Stimulated activated CD4-positive, alpha-beta T cell treated with anti-CD3 and anti-CD28 coated beads, Interleukin-4, amount 100 ng/mL, for 48 hours (primary cell): ENCODE data around the gene ANKRD61.
"Not testable (repeated sequence)": the region's sequence is repeated elsewhere in the genome, so short reads cannot be mapped to it uniquely, and the experiment has no call there.

ENCODE experiments used
- DNase-seq, 2 donors: peaks; one replicate each; pipeline ENCODE4 v3.0.0-alpha.2; 2020; ENCODE audit warnings: low read depth in 2 of 2

ANKRD61 gene

DNA sequence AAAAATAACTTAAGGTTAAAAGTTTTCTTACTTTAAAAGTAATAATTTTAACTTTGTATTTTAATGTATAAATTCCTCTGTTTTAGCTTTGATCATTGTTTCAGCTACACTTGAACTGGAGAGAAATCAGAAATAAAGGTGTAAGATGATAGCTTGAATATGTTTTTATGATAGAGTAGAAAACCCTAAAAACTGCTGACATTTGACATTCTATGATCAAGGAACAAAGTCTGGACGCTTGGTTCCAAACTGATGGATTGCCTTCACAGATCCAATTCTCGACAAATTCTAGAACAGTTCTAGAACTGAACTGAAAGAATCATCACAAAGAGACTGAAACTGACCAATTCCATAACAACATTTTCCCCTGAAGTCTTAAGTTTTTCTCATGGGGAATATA, at the start of gene ANKRD61:
TSS of gene ANKRD61 (plus strand) at position 389 of the 400 bp plus-strand sequence. CDS start at position 389, 0 bp downstream.
- no peak for DNase-seq

DNA sequence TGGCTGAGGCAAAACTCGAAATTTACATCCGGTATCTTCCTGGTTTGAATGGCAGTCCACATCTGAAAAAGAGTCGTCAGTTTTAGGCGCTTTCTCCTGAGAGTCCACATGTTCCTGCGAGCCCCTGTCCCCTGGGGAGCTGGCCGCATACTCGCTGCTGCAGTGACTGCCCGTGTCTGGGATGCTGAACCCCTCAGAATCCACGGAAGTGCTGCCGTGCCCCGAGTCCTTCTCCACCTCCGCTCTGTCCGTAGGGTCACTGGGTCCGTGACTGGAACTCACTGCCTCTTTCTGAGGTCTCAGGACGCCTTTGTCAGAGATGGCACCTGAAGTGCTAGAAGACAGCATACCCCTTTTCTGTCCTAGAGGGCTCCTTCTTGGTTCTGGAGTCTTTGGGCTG, 44.1 kb upstream of the ANKRD61 start:
- not testable (repeated sequence) for DNase-seq

DNA sequence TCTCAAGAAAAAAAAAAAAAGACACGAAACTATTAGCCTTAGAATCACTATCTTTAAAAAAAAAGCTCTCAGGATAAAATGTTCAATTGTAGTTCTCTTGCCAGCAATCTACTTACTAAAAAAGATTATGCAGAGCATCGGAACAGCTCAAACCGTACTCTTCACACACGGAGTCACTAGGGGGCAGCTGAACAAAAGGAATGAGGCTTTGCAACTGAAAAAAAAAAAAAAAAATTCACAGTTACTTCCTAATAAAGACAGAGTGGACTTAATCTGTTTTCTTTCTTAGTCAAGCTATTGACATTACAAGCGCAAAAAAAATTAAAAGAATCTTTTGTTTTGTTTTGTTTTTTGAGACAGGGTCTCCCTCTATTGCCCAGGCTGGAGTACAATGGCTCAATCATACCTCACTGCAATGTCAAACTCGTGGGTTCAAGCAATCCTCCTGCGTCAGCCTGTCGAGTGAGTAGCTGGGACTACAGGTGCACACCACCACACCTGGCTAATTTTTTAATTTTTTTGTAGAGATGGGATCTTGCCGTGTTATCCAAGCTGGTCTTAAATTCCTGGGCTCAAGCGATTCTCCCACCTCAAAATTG, 33.9 kb upstream of the ANKRD61 start:
- no peak for DNase-seq

DNA sequence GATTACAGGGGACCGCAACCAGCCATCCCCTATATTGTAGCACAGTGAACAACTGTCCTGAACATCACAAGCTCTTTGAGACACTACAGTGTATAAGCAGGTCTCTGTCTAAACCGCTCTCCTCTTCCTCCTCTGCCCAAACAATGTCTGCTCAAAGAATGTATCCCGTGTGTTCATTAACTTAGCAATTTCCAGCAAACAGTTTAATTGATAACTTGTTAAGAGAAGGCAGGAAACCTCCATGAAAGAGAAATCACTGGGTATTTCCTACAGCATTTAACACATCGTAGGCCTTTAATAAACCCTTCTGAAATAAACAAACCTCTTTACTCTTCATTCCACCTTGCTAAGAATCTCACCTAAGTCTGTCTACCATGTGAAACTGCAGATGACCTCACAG, 23.8 kb upstream of the ANKRD61 start:
- no peak for DNase-seq

DNA sequence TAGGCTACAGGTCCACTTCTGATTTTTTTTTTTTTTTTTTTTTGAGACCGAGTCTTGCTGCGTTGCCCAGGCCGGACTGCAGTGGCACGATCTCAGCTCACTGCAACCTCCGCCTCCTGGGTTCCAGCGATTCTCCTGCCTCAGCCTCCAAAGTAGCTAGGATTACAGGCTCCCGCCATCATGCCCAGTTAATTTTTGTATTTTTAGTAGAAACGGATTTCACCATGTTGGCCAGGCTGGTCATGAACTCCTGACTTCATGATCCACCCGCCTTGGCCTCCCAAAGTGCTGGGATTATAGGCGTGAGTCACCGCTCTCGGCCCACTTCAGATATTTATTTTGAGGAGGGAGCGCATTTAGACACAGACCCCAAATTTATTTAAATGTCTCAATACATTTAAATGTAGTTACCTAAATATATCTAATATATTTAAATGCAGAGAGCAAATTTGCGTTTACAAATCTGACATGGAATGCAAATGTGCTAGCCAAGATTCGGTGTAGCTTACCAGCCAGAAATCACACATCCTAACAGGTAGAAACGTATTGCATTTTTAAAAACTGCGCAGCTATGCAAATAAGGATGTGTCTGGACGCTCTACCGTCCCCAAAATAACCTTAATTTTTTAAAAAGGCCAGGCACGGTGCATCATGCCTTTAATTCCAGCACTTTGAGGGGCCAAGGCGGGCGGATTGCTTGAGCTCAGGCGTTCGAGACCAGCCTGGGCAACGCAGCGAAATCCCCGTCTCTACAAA, 23.2 kb upstream of the ANKRD61 start:
- DNase-seq = not testable (repeated sequence)

DNA sequence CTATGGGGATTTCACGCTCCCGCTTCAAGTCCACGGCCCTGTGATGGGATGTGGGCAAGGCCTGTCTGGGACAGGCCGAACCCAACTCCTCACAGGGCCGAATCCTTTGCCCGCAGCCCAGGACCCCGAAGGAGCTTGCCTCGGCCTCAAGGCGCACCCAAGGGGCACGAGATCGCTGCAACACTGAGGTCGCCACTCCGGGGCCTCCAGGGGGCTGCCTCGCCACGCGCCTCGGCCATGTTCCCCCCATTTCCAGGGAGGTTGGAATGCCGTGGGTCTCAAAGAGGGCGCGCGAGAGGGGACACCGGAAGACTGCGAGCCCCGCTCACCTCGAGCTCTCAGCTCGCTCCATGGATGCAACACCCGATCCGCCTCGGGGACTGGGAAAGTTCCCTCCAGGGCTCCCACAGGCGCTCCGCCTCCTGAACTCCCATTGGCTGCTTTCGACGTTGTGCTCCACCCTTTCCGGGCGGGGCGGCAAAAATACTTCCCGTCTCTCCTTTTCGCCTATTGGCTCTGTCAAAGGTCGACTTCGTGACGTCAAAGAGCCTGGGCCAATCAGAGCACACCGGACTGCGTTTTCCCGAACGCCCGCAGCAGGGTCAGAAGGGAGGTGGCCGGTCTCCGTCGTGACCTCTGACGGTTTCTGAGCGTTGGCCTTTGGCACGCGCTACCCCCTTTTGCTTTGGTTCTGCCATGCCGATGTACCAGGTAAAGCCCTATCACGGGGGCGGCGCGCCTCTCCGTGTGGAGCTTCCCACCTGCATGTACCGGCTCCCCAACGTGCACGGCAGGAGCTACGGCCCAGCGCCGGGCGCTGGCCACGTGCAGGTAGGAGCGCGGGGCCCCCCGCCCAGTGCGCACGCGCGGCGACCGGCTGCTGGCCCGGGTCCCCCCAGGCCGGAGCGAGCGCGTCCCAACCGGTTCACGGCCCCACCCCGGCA, 22.2 kb upstream of the ANKRD61 start, which contains the start of the genes AIMP2 and PMS2:
TSS of gene AIMP2 (plus strand) at position 605 of the 944 bp plus-strand sequence. CDS start at position 697, 92 bp downstream.
TSS of gene PMS2 (minus strand) at position 382 of the 944 bp plus-strand sequence. CDS start at position 352, 30 bp downstream.
- DNase-seq = peak; percentile 93 to 97

DNA sequence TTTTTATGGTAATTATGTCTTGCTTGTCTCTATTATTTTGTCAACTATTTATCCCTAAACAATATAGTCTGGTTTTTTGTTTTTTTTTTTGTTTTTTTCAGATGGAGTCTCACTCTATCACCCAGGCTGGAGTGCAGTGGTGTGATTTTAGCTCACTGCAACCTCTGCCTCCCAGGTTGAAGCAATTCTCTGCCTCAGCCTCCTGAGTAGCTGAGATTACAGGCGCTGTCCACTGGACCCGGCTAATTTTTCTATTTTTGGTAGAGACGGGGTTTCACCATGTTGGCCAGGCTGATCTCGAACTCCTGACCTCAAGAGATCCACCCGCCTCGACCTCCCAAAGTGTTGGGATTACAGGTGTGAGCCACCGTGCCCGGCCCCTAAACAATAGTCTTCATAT, 20.8 kb upstream of the ANKRD61 start:
- DNase-seq = not testable (repeated sequence)

DNA sequence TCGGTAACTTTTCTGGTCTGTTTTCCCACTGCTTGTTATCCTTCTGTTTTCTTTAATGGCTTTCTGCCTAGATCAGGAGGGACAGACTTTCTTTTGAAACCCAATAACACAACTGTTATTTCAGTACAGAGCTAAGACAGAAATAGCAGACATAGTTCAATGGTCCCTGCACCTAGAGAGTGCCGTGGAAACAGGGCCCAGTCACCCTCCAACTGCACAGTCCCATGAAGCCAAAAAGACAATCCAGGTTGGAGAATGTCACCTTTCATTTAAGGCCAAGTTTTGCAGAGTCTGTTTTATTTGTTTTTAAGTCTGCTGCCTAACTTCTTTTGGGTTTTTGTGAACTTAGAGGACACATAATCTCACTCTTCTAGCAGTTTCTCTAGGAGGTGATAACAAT, 19.6 kb upstream of the ANKRD61 start:
- DNase-seq = no peak

DNA sequence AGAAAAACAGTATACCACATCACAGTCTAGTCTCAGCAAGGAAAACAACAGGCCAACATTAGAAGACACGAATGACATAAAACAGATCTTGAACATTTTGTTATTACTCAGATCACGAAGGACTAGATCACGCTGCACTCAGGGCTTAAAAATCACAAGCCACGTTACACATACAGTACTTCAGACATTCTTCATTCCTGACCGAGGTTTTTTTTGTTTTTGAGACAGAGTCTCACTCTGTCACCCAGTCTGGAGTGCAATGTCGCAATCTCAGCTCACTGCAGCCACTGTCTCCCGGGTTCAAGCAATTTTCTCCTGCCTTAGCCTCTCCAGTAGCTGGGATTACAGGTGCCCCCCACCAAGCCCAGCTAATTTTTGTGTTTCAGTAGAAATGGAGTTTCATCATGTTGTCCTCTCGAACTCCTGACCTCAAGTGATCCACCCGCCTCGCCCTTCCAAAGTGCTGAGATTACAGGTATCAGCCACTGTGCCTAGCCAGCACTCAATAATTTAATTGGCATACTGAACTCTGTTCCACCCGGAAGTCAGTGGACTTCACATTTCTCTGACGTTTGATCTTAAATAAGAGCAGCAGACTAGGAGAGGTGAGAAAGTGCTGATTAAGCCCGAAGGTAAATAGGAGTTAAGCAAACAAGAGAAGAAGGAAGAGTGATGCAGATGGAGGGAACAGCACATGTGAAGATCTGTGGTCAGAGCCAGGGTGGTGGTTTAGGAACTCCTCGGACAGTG, 18.6 kb upstream of the ANKRD61 start:
- DNase-seq = no peak

DNA sequence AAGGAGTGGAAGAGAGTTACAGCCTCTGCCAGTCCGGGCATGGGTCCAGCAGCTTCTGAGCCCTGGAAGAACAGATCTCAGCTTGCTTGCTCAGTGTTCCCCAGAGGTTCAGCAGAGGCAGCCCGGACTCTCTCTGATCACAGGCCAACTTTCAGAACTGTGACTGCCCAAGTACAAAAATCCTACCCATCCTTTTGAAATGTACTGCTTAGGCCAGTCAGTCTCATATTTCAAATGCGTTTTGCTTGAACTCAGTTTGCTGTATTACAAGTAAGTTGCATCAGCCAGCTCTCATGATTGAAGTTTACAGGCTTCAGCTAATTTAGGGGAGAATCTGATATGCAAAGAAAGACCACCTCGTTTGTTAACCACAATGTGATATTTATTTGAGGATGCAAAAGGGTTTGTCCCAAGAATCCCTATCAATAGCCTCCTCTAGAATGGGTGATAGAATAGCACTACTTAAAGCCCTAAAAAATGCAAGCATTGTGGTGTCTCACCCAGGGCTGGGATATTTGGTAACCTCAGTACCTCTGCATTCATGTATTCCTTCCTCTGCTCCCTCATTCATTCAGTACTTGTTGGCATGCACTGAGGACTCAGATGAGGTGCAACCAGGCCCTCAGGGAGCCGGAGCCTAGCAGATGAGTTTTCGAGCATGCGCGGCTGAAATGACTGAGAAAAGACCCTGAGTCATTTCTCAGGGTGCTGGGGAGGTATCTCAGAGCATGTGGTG, 15.1 kb upstream of the ANKRD61 start:
- no peak for DNase-seq

DNA sequence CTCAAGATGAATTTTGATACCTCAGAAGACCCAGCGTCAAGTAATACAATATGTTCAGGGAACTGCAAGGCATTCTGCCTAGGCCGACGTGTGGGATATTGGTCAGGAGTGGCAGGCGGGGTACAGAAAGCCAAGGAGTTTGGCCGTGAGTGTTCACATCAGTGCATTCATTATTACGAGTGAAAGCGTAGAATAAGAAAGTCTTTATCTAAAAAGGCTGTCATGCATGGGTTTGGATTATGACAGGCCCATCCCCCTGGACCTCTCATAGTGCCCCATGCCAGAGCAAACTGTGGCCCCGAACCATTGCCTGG, 14.6 kb upstream of the ANKRD61 start:
- no peak for DNase-seq

DNA sequence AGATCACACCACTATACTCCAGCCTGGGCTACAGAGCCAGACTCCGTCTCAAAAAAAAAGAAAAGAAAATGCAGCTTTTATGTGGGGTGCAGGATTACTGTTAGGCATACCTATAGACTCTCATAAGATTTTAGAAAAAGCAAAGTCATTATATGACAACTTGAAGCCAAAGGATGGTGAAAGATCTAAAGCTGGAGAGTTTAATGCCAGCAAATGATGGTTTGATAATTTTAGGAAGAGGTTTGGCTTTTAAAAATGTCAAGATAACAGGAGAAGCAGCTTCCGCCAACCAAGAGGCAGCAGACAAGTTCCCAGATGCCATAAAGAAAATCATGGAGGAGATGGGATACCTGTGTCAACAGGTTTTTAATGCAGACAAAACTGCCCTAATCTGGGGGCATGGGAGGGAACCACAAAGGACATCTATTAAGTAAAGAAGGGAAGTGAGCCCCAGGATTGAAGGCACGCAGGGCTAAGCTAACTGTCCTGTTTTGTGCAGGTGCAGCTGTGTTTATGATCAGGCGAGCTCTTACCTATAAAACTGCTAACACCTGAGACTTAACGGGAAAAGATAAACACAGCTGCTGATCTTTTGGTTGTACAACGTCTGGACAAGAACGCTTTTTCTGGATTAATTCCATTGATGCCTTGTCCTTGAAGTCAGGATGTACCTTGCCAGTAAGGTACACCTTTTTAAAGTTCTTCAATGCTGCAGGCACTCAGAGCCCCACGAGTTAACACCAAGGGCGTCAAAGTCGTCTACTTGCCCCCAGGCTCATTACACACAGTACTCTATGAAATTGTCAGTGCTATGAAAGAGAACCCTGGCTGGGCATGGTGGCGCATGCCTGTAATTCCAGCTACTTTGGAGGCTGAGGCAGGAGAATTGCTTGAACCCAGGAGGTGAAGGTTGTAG, 10.5 kb upstream of the ANKRD61 start:
- DNase-seq = no peak

DNA sequence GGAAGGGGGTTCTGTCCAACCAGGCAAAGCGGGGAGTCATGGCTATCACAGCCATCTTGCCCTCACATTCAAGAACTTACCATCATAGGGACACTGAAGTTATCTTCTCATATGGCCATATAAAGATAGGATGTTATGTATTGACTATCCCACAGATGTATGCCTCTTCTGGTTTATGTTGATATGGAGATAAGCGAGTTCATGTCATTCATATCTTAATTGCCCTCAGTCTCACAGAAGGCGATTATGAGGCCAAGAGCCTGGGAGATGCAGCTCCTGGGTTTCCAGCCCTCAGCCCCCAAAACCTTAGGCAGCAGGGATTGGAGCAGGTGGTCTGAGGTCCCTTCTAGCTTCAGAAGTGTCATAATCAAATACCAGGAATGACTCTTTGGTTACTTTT, 8.5 kb upstream of the ANKRD61 start:
- DNase-seq = no peak

DNA sequence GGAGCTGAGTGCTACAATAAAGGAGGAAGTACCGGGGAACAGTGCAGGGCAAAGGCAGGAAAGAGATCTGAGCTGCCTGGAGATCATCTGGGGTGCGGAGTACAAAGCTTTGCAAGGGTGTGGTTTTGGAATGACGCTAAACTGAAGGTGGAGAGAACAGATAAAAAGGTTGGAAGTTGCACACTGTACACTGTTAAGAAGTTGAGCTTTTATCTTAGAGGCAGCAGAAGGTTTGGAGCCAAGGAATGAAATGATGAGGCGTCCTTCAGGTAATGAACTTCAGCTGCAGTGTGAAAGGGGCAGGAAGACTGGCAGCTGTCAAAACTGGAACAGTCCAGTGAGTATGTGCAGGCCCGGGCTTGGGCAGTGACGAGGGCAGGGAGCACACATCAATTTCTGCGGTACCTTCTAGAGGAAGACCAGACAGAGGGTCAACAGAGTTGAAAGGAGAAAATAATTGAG, 7.2 kb upstream of the ANKRD61 start:
- no peak for DNase-seq

DNA sequence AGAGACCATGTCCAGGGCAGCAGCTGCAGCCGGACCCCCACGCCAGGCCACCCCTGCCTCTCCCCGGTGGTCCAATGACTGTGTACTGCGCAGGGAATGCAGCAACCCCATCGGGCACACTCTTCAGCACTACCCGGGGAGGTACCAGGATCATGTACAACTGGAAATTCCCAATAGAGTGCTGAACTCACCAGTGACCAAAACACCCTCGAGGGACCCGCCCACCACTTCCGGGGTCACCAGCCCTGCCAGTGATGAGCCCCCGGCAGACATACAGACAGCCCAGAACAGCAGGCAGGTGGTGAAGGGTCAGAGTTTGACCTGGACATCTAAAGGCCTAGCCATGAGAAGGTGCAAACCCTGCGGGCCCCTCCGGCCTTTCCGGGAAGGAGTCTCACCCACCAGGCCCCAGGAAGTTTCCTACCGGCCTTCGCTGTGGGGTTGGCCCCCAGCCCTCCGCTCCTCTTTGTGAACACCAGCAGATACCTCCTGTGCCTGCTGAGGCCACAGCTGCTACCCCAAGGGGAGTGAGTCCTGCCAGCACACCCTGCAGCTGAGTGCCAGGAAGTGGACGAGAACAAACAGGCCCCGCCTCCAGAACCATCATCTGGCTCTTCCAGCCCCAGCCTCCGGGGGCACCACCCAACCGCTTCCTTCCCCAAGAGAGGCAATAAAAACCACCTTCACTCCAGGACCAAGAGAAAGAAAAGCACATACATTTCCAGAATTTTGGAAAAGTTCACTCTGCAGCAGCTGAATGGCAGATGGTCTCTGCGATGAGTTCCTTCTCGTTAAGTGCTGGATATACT, 5.0 kb upstream of the ANKRD61 start:
- peak; percentile 39 to 44 for DNase-seq

DNA sequence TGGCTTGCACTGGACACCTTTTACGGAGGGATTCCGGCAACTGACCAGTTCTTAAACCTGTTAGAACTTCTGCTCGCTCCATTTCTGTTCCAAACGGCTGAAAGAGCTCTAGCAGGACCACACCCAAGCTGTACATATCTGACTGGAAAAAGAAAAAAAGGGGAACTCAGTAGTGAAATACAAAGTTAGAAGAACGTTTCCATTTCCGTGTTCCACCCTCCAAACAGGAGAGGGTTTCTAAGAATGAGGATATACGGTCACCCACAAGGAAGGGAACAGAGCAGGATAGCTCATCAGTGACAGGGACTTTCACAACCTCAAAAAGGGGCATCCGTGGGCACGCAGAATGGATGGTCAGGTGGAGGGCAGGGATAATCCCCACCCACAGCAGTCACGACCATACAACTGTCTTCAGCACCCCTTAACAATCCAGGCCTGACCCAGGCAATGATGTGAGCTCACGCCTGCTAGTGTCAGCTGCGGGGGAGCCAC, 4.3 kb upstream of the ANKRD61 start:
- no peak for DNase-seq

DNA sequence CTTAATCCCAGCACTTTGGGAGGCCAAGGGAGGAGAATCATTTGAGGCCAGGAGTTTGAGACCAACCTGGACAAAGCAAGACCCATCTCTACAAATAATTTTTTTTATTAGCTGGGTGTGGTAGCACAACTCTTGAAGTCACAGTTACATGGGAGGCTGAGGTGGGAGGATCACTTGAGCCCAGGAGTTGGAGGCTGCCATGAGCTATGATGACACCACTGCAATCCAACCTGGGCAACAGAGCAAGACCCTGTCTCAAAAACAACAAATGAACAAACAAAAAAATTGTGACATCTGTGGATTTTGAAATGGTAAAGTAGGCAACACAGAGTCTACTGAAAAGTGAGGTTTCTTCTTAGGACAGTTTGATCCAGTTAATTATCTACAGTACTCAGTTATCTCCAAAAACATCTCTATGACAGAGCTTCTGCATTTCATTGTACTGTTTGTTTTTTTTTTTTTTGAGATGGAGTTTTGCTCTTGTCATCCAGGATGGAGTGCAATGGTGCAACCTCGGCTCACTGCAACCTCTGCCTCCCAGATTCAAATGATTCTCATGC, 3.3 kb upstream of the ANKRD61 start:
- no peak for DNase-seq

DNA sequence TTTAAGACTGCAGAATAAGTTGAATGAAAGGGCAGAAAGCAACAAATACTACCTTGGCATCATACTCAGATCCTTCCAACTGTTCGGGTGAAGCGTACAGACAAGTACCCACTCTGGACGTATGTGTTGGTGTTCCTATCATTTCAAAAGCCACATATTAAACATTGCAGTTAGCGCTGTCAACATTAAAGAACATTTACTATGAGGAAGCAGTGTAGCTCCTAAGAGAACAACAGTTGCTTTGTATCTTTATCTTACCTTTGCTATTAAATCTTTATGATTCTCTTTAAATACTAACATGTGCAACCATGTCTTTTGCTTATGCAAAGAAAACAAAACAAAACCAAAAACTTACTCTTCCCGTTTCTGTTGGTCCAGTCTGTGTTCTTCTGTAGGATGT, 2.6 kb upstream of the ANKRD61 start:
- no peak for DNase-seq
